Endothelial cell (in vitro differentiated cells): ENCODE data around the gene LRRFIP1. TPM values are rescaled to one million over a fixed set of nuclear protein-coding genes. Genes with fewer than 3 reads are reported as not detected.

Source experiments
- DNase-seq: peaks from one replicate; pipeline ENCODE4 v3.0.0; 2021; ENCODE audit warnings: low spot score
- H3K27ac Mint-ChIP-seq: one replicate; pipeline ENCODE4 v1.8.0; 2021; ENCODE audit warnings: mixed read lengths, inconsistent platforms; ENCODE audit not compliant: unreplicated experiment
- H3K27me3 Mint-ChIP-seq: one replicate; pipeline ENCODE4 v1.8.0; 2021; ENCODE audit warnings: mild to moderate bottlenecking, moderate library complexity, mixed read lengths, inconsistent platforms; ENCODE audit not compliant: unreplicated experiment
- H3K36me3 Mint-ChIP-seq: one replicate; pipeline ENCODE4 v1.8.0; 2021; ENCODE audit warnings: mild to moderate bottlenecking, low read depth, mixed read lengths, inconsistent platforms; ENCODE audit not compliant: unreplicated experiment
- H3K4me1 Mint-ChIP-seq: one replicate; pipeline ENCODE4 v1.8.0; 2021; ENCODE audit warnings: mild to moderate bottlenecking, mixed read lengths, inconsistent platforms; ENCODE audit not compliant: unreplicated experiment
- H3K4me3 Mint-ChIP-seq: one replicate; pipeline ENCODE4 v1.8.0; 2021; ENCODE audit warnings: mild to moderate bottlenecking, mixed read lengths, inconsistent platforms; ENCODE audit not compliant: unreplicated experiment
- H3K9me3 Mint-ChIP-seq: one replicate; pipeline ENCODE4 v1.8.0; 2021; ENCODE audit warnings: mixed read lengths, inconsistent platforms; ENCODE audit not compliant: unreplicated experiment
- total RNA-seq: library from RNA; stranded (reverse); fragmentation: NEBNext Ultra II Directional; extraction: Animal tissue kit (Norgen Biotek cat#: 25700); gene quantifications from one replicate; pipeline ENCODE4 v1.2.1, GENCODE V29; 2021; ENCODE audit not compliant: unreplicated experiment
- TF ChIP-seq, protein P1 (sequence below): fragments of 200-600 bp; sonication (generic); IDR thresholded peaks from one replicate; pipeline ENCODE4 v1.5.0; 2021; ENCODE audit warnings: antibody characterized with exemption; ENCODE audit not compliant: unreplicated experiment

The LRRFIP1 gene
- total RNA-seq, 1 donor from 2014 or later = 105 TPM

DNA sequence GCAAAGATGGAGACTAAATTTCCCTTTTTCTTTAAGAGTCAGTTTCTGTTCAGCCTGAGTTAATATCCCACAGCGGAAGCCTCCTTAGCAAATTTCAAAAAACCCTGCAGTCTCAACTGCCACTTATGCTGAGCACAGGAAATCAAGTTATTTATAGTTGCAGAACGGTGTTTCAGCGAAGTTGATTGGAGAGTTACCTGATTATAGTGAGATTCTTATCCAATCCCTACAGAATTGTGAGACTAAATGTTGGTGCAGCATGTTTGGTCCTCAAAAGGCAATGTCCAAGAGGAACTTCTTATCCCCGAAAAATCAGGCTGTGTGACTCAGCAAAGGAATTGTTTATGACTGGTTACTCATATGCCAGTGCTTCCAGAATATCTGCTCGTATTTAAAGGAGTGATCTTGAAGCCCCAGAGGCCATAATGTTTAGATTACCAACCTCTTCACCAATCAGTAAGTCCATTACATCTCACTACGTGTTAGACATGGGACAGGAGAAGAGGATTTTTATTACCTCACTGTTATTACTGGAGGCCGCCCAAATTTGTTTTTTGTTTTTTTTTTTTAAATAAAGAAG, 67.9 kb downstream of the LRRFIP1 start:
- TF ChIP-seq, protein P1, sequence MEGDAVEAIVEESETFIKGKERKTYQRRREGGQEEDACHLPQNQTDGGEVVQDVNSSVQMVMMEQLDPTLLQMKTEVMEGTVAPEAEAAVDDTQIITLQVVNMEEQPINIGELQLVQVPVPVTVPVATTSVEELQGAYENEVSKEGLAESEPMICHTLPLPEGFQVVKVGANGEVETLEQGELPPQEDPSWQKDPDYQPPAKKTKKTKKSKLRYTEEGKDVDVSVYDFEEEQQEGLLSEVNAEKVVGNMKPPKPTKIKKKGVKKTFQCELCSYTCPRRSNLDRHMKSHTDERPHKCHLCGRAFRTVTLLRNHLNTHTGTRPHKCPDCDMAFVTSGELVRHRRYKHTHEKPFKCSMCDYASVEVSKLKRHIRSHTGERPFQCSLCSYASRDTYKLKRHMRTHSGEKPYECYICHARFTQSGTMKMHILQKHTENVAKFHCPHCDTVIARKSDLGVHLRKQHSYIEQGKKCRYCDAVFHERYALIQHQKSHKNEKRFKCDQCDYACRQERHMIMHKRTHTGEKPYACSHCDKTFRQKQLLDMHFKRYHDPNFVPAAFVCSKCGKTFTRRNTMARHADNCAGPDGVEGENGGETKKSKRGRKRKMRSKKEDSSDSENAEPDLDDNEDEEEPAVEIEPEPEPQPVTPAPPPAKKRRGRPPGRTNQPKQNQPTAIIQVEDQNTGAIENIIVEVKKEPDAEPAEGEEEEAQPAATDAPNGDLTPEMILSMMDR = no peak
- Mint-ChIP-seq H3K36me3 (peaks cover 5% of the 10 kb centered on the region), H3K4me3 (no peak overlapping the region), H3K9me3 (no peaks in the 10 kb centered on the region), H3K27me3 (peaks cover 15% of the 10 kb centered on the region), H3K27ac (no peak overlapping the region), H3K4me1 (peaks cover 56% of the 10 kb centered on the region)
- DNase-seq = no peak

GRCh38 chr2:237696461-237696860, 69.1 kb downstream of the LRRFIP1 start:
- no peak for DNase-seq
- TF ChIP-seq, protein P1 = no peak
- no peak overlapping the region for H3K4me3 Mint-ChIP-seq
- H3K36me3 Mint-ChIP-seq = peaks cover 5% of the 10 kb centered on the region
- H3K9me3 Mint-ChIP-seq = no peaks in the 10 kb centered on the region
- peaks cover 9% of the 10 kb centered on the region for H3K27me3 Mint-ChIP-seq
- H3K27ac Mint-ChIP-seq = no peak overlapping the region
- H3K4me1 Mint-ChIP-seq = peaks cover 63% of the 10 kb centered on the region

- peaks cover 76% of the 10 kb centered on the region for H3K4me1 Mint-ChIP-seq
- DNase-seq = no peak
- H3K27me3 Mint-ChIP-seq = peaks cover 9% of the 10 kb centered on the region
- no peak overlapping the region for H3K4me3 Mint-ChIP-seq
- H3K27ac Mint-ChIP-seq = no peak overlapping the region
- peaks cover 5% of the 10 kb centered on the region for H3K36me3 Mint-ChIP-seq
- TF ChIP-seq, protein P1 = no peak
- H3K9me3 Mint-ChIP-seq = no peaks in the 10 kb centered on the region
Observed at GRCh38 chr2:237697586-237698357, 70.4 kb downstream of the LRRFIP1 start.

DNA sequence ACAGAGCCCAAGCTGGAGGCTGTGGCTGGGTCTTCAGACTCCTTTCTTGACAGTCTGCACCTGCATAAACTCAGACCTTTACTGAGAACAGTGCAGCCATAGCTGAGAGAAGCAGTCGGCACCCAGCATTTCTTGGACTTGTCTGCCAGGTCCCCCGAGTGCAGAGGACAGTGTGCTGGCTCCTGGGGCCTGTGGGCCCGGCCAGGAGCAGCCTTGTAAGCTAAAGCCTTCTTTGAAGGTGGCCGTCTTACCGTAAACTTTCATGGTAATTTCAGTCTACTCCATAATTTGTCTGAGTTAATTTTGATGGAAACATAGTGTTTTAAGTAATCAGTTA, 70.9 kb downstream of the LRRFIP1 start:
- Mint-ChIP-seq H3K27me3 (peaks cover 6% of the 10 kb centered on the region), H3K4me1 (peaks cover 77% of the 10 kb centered on the region), H3K9me3 (no peaks in the 10 kb centered on the region), H3K4me3 (no peak overlapping the region), H3K36me3 (peaks cover 4% of the 10 kb centered on the region), H3K27ac (no peak overlapping the region)
- TF ChIP-seq, protein P1 = no peak
- no peak for DNase-seq

- Mint-ChIP-seq H3K36me3 (peaks cover 6% of the 10 kb centered on the region), H3K9me3 (no peaks in the 10 kb centered on the region)
- DNase-seq = no peak
Observed at GRCh38 chr2:237699870-237700511, 72.6 kb downstream of the LRRFIP1 start.

More at GRCh38 chr2:237699870-237700511, 72.6 kb downstream of the LRRFIP1 start:
- no peak overlapping the region for H3K27ac Mint-ChIP-seq
- H3K27me3 Mint-ChIP-seq = peaks cover 11% of the 10 kb centered on the region
- TF ChIP-seq, protein P1 = no peak
- H3K4me1 Mint-ChIP-seq = peaks cover 73% of the 10 kb centered on the region
- no peak overlapping the region for H3K4me3 Mint-ChIP-seq
